ENCODE measurements around the gene ELOVL6. TPM values are rescaled to one million over a fixed set of nuclear protein-coding genes. Genes with fewer than 3 reads are reported as not detected.

ELOVL6 gene
- total RNA-seq, 1 donor from 2014 or later, result 25.5 TPM

DNA sequence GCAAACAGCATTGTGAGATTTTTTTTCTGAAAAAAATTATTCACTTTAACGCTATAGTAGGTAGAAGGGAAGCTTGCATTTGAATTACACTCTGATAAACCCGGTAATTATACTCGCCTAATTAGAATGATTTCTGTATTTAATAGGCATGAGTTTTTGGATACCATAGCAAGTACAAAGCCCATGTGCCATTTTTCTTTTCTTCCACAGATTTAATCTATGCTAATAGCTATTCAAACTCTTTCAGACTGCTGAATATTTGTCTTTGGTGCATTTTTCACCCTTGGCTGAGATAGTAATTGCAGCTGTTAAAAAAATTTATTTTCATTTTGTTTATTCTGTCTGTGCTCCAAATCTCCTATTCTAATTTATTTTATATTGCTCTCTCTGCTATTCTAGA lies 172.7 kb downstream of the ELOVL6 start:
- Histone ChIP-seq H3K4me2 (ENCODE audit: low read length) (no peak overlapping the region), H3K9me3 (ENCODE audit: insufficient read depth, low read depth, low read length) (no peaks in the 10 kb centered on the region), H2AFZ (ENCODE audit: low read depth, low read length) (no peak overlapping the region), H3K9ac (ENCODE audit: low read length) (no peak overlapping the region), H3K27me3 (ENCODE audit: insufficient read depth, low read length) (no peaks in the 10 kb centered on the region), H3K27ac (ENCODE audit: low read depth, low read length) (no peak overlapping the region), H4K20me1 (ENCODE audit: insufficient read depth, low read length) (no peaks in the 10 kb centered on the region), H3K4me3 (ENCODE audit: insufficient read depth, low read depth, low read length) (no peak overlapping the region), H3K79me2 (ENCODE audit: insufficient read depth, low read length) (no peaks in the 10 kb centered on the region), H3K36me3 (ENCODE audit: insufficient read depth, low read length) (no peaks in the 10 kb centered on the region), H3K4me1 (ENCODE audit: insufficient read depth, low read length) (no peaks in the 10 kb centered on the region)
- Mint-ChIP-seq H3K4me3 (ENCODE audit: unreplicated experiment) (no peak overlapping the region), H3K4me1 (ENCODE audit: low read depth, unreplicated experiment) (peaks cover 4% of the 10 kb centered on the region), H3K36me3 (ENCODE audit: low read depth, unreplicated experiment) (no peaks in the 10 kb centered on the region), H3K27me3 (ENCODE audit: low read depth, unreplicated experiment) (peaks cover 4% of the 10 kb centered on the region), H3K9me3 (ENCODE audit: unreplicated experiment) (peaks cover under 1% of the 10 kb centered on the region), H3K27ac (ENCODE audit: unreplicated experiment) (no peak overlapping the region)
- no peak for TF ChIP-seq EZH2 (IDR thresholded peaks at IDR 0.05; ENCODE audit: insufficient read depth, low read length)
- TF ChIP-seq, protein P1, sequence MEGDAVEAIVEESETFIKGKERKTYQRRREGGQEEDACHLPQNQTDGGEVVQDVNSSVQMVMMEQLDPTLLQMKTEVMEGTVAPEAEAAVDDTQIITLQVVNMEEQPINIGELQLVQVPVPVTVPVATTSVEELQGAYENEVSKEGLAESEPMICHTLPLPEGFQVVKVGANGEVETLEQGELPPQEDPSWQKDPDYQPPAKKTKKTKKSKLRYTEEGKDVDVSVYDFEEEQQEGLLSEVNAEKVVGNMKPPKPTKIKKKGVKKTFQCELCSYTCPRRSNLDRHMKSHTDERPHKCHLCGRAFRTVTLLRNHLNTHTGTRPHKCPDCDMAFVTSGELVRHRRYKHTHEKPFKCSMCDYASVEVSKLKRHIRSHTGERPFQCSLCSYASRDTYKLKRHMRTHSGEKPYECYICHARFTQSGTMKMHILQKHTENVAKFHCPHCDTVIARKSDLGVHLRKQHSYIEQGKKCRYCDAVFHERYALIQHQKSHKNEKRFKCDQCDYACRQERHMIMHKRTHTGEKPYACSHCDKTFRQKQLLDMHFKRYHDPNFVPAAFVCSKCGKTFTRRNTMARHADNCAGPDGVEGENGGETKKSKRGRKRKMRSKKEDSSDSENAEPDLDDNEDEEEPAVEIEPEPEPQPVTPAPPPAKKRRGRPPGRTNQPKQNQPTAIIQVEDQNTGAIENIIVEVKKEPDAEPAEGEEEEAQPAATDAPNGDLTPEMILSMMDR (IDR thresholded peaks at IDR 0.05; ENCODE audit: insufficient read depth, low read depth, low read length), result no peak
- no peak for FAIRE-seq
- DNase-seq (ENCODE audit: low read depth), result no peak

DNA sequence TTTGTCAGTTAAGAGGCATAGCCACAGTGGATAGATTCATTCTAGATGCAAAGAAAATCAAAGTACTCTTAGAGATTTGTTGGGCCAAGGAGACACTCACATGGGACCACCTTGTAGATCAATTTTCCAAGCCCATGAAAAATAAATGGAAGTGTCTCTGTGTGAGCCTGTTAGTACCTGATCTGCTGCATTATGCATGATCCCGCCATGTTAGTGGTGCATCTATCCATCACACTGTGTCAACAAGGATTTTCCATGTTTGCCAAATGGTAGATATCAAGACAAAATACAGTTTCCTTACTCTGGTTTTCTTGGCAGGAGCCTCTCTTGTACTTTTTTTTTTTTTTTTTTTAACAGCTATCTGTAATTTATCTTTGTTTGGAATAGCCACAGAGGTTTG lies 173.4 kb downstream of the ELOVL6 start:
- Histone ChIP-seq H3K27me3 (ENCODE audit: insufficient read depth, low read length) (no peaks in the 10 kb centered on the region), H3K27ac (ENCODE audit: low read depth, low read length) (no peak overlapping the region), H3K4me1 (ENCODE audit: insufficient read depth, low read length) (peaks cover 3% of the 10 kb centered on the region), H3K9ac (ENCODE audit: low read length) (no peak overlapping the region), H4K20me1 (ENCODE audit: insufficient read depth, low read length) (no peaks in the 10 kb centered on the region), H3K36me3 (ENCODE audit: insufficient read depth, low read length) (no peaks in the 10 kb centered on the region), H3K79me2 (ENCODE audit: insufficient read depth, low read length) (no peaks in the 10 kb centered on the region), H3K9me3 (ENCODE audit: insufficient read depth, low read depth, low read length) (no peaks in the 10 kb centered on the region), H3K4me3 (ENCODE audit: insufficient read depth, low read depth, low read length) (no peak overlapping the region), H2AFZ (ENCODE audit: low read depth, low read length) (no peak overlapping the region), H3K4me2 (ENCODE audit: low read length) (no peak overlapping the region)
- Mint-ChIP-seq H3K27me3 (ENCODE audit: low read depth, unreplicated experiment) (peaks cover 4% of the 10 kb centered on the region), H3K27ac (ENCODE audit: unreplicated experiment) (no peak overlapping the region), H3K4me3 (ENCODE audit: unreplicated experiment) (no peak overlapping the region), H3K9me3 (ENCODE audit: unreplicated experiment) (no peaks in the 10 kb centered on the region), H3K4me1 (ENCODE audit: low read depth, unreplicated experiment) (peaks cover 7% of the 10 kb centered on the region), H3K36me3 (ENCODE audit: low read depth, unreplicated experiment) (no peaks in the 10 kb centered on the region)
- TF ChIP-seq EZH2 (IDR thresholded peaks at IDR 0.05; ENCODE audit: insufficient read depth, low read length), result no peak
- TF ChIP-seq, protein P1 (IDR thresholded peaks at IDR 0.05; ENCODE audit: insufficient read depth, low read depth, low read length), result no peak
- FAIRE-seq (no peak), DNase-seq (ENCODE audit: low read depth) (peak; percentile 14)

- Histone ChIP-seq H3K4me1 (ENCODE audit: insufficient read depth, low read length) (peaks cover 6% of the 10 kb centered on the region), H3K27ac (ENCODE audit: low read depth, low read length) (no peak overlapping the region), H3K9ac (ENCODE audit: low read length) (no peak overlapping the region), H3K4me2 (ENCODE audit: low read length) (no peak overlapping the region), H3K4me3 (ENCODE audit: insufficient read depth, low read depth, low read length) (no peak overlapping the region), H3K79me2 (ENCODE audit: insufficient read depth, low read length) (no peaks in the 10 kb centered on the region), H3K36me3 (ENCODE audit: insufficient read depth, low read length) (no peaks in the 10 kb centered on the region), H3K9me3 (ENCODE audit: insufficient read depth, low read depth, low read length) (no peaks in the 10 kb centered on the region), H2AFZ (ENCODE audit: low read depth, low read length) (no peak overlapping the region), H3K27me3 (ENCODE audit: insufficient read depth, low read length) (no peaks in the 10 kb centered on the region), H4K20me1 (ENCODE audit: insufficient read depth, low read length) (no peaks in the 10 kb centered on the region)
- no peaks in the 10 kb centered on the region for H3K9me3 Mint-ChIP-seq (ENCODE audit: unreplicated experiment)
- H3K4me1 Mint-ChIP-seq (ENCODE audit: low read depth, unreplicated experiment), result peaks cover 11% of the 10 kb centered on the region
- peaks cover 4% of the 10 kb centered on the region for H3K27me3 Mint-ChIP-seq (ENCODE audit: low read depth, unreplicated experiment)
- H3K36me3 Mint-ChIP-seq (ENCODE audit: low read depth, unreplicated experiment), result no peaks in the 10 kb centered on the region
- H3K27ac Mint-ChIP-seq (ENCODE audit: unreplicated experiment), result no peak overlapping the region
- TF ChIP-seq EZH2 (IDR thresholded peaks at IDR 0.05; ENCODE audit: insufficient read depth, low read length), result no peak
- TF ChIP-seq, protein P1 (IDR thresholded peaks at IDR 0.05; ENCODE audit: insufficient read depth, low read depth, low read length), result no peak
- H3K4me3 Mint-ChIP-seq (ENCODE audit: unreplicated experiment), result no peak overlapping the region
- FAIRE-seq (no peak), DNase-seq (ENCODE audit: low read depth) (no peak)
Observed at GRCh38 chr4:110022457-110022856, 176.0 kb downstream of the ELOVL6 start.
